Dendritic cell treated with granulocyte-macrophage colony-stimulating factor and Interleukin-4, amounts not matched to agents 40 ng/mL and 50 ng/mL, for 4 days (primary cell): ENCODE measurements around the gene ATXN1.
"Not testable (repeated sequence)": the region's sequence is repeated elsewhere in the genome, so short reads cannot be mapped to it uniquely, and the experiment has no call there.

Experiments used
- H3K27ac Mint-ChIP-seq: one replicate; pipeline ENCODE4 v1.8.0; 2022; ENCODE audit warnings: mild to moderate bottlenecking, mixed read lengths
- H3K27me3 Mint-ChIP-seq: one replicate; pipeline ENCODE4 v1.8.0; 2022; ENCODE audit warnings: mild to moderate bottlenecking, mixed read lengths
- H3K36me3 Mint-ChIP-seq: one replicate; pipeline ENCODE4 v1.8.0; 2022; ENCODE audit warnings: low read depth, mixed read lengths
- H3K4me1 Mint-ChIP-seq: one replicate; pipeline ENCODE4 v1.8.0; 2022; ENCODE audit warnings: low read depth, mixed read lengths
- H3K4me3 Mint-ChIP-seq: one replicate; pipeline ENCODE4 v1.8.0; 2022; ENCODE audit warnings: mild to moderate bottlenecking, moderate library complexity, mixed read lengths
- H3K9me3 Mint-ChIP-seq: one replicate; pipeline ENCODE4 v1.8.0; 2022; ENCODE audit warnings: mixed read lengths
- intact Hi-C: fragments of 100-400 bp; cut with micrococcal nuclease; formaldehyde crosslinking; loops from one replicate; pipeline ENCODE4 v1.15.0; 2022

ATXN1 gene

GRCh38 chr6:16621002-16621401 lies 140.3 kb downstream of the ATXN1 start:
- H3K9me3 Mint-ChIP-seq = no peaks in the 10 kb centered on the region
- H3K4me1 Mint-ChIP-seq = peaks cover 11% of the 10 kb centered on the region
- peaks cover 24% of the 10 kb centered on the region for H3K36me3 Mint-ChIP-seq
- H3K4me3 Mint-ChIP-seq = no peak overlapping the region
- no peak overlapping the region for H3K27ac Mint-ChIP-seq
- intact Hi-C loops = no loop called here
- no peaks in the 10 kb centered on the region for H3K27me3 Mint-ChIP-seq

DNA sequence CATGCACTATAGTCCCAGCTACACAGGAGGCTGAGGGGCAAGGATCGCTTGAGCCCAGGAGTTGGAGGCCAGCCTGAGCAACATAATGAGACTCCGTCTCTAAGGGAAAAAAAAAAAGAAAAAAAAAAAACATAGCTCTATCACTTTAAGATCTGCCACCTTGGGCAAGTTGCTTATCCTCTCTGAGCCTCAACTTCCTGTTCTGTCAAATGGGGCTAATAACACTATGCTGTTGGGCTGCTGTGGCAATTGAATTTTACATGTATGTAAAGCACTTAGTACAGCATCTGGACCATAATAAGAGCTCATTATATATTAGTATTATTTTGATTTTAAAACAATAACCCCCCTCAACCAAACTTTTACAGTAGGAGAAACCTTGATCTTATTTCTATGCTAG lies 141.5 kb downstream of the ATXN1 start:
- Mint-ChIP-seq H3K9me3 (no peaks in the 10 kb centered on the region), H3K27ac (no peak overlapping the region), H3K27me3 (no peaks in the 10 kb centered on the region), H3K4me3 (no peak overlapping the region), H3K4me1 (peaks cover 11% of the 10 kb centered on the region), H3K36me3 (peaks cover 25% of the 10 kb centered on the region)
- intact Hi-C loops = no loop called here

GRCh38 chr6:16618962-16619361 lies 142.3 kb downstream of the ATXN1 start:
- intact Hi-C loops = no loop called here
- H3K27me3 Mint-ChIP-seq = no peaks in the 10 kb centered on the region
- H3K27ac Mint-ChIP-seq = no peak overlapping the region
- H3K4me1 Mint-ChIP-seq = peaks cover 10% of the 10 kb centered on the region
- H3K36me3 Mint-ChIP-seq = peaks cover 29% of the 10 kb centered on the region
- H3K9me3 Mint-ChIP-seq = no peaks in the 10 kb centered on the region
- H3K4me3 Mint-ChIP-seq = no peak overlapping the region

DNA sequence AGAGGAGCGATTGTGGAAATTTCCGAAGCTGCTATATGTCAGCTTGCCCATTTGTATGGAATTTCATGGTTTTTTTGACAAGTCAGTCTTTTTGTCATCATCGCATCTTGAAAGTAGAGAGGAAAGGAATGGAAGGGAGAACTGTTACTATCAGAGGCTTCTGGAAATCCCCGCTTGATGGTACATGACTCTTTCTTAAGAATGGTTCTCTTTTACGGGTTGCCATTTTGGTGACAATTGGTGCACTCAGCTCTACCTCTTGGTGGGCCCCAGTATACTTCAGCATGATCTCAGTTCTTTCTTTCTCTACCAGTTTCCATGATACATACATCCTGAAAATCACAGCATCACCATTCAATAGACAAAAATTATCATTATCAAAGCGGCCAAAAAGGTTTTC lies 146.0 kb downstream of the ATXN1 start:
- H3K27ac Mint-ChIP-seq, H3K4me1 Mint-ChIP-seq, H3K9me3 Mint-ChIP-seq, H3K4me3 Mint-ChIP-seq, H3K27me3 Mint-ChIP-seq, intact Hi-C loops: not testable (repeated sequence)
- H3K36me3 Mint-ChIP-seq = peaks cover 39% of the 10 kb centered on the region

DNA sequence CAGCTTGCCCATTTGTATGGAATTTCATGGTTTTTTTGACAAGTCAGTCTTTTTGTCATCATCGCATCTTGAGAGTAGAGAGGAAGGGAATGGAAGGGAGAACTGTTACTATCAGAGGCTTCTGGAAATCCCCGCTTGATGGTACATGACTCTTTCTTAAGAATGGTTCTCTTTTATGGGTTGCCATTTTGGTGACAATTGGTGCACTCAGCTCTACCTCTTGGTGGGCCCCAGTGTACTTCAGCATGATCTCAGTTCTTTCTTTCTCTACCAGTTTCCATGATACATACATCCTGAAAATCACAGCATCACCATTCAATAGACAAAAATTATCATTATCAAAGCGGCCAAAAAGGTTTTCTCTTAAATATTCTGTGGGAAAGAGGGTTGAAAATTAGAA lies 147.1 kb downstream of the ATXN1 start:
- H3K27ac Mint-ChIP-seq, H3K4me3 Mint-ChIP-seq, H3K4me1 Mint-ChIP-seq, H3K27me3 Mint-ChIP-seq, intact Hi-C loops, H3K9me3 Mint-ChIP-seq: not testable (repeated sequence)
- peaks cover 50% of the 10 kb centered on the region for H3K36me3 Mint-ChIP-seq

DNA sequence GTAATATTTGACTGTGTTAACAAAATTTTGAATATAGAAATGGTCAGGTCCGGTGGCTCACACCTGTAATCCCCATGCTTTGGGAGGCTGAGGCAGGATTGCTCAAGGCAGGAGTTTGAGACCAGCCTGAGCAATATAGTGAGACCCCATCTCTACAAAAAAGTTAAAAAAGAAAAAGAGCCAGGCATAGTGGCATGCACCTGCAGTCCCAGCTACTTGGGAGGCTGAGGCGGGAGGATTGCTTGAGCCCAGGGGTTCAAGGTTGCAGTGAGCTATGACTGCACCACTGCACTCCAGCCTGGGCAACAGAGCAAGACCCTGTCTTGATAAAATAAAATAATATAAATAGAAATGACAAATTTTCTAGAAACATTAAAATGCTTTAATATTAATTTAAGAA lies 147.8 kb downstream of the ATXN1 start:
- H3K4me3 Mint-ChIP-seq, H3K27ac Mint-ChIP-seq: not testable (repeated sequence)
- H3K36me3 Mint-ChIP-seq = peaks cover 56% of the 10 kb centered on the region

GRCh38 chr6:16608444-16608843 lies 152.8 kb downstream of the ATXN1 start:
- intact Hi-C loops = no loop called here
- Mint-ChIP-seq H3K9me3 (no peaks in the 10 kb centered on the region), H3K36me3 (peaks cover 80% of the 10 kb centered on the region)

More for the DNA sequence above, 147.8 kb downstream of the ATXN1 start:
- H3K27me3 Mint-ChIP-seq, H3K4me1 Mint-ChIP-seq, H3K9me3 Mint-ChIP-seq, intact Hi-C loops: not testable (repeated sequence)

GRCh38 chr6:16602035-16602434 lies 159.2 kb downstream of the ATXN1 start:
- Mint-ChIP-seq H3K27me3 (no peaks in the 10 kb centered on the region), H3K4me1 (peaks cover under 1% of the 10 kb centered on the region), H3K36me3 (peaks cover 53% of the 10 kb centered on the region), H3K4me3 (no peak overlapping the region), H3K9me3 (no peaks in the 10 kb centered on the region), H3K27ac (no peak overlapping the region)
- intact Hi-C loops = no loop called here

More at GRCh38 chr6:16608444-16608843, 152.8 kb downstream of the ATXN1 start:
- Mint-ChIP-seq H3K27me3 (no peaks in the 10 kb centered on the region), H3K4me3 (no peak overlapping the region), H3K27ac (no peak overlapping the region), H3K4me1 (no peaks in the 10 kb centered on the region)

DNA sequence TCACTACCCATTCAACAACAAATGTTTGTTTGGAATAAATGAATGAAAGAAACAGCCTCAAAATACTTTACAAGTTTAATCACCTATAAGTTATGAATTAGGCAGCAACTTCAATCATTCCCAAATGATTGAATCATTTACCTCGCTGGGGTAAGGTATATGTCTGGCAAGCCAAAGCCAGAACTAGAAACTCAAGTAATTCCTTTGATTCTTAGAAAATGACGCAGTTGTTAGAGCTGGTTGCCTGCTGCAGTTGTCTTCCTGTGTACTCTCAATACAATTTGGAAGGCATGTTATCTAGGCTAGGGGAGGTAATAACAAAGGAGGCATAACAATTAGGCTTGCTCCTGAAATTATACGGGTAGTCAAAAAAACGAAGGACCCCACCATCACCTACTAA lies 160.6 kb downstream of the ATXN1 start:
- Mint-ChIP-seq H3K36me3 (peaks cover 49% of the 10 kb centered on the region), H3K4me3 (no peak overlapping the region), H3K27ac (no peak overlapping the region), H3K27me3 (no peaks in the 10 kb centered on the region), H3K4me1 (peaks cover 5% of the 10 kb centered on the region), H3K9me3 (no peaks in the 10 kb centered on the region)
- intact Hi-C loops = no loop called here

DNA sequence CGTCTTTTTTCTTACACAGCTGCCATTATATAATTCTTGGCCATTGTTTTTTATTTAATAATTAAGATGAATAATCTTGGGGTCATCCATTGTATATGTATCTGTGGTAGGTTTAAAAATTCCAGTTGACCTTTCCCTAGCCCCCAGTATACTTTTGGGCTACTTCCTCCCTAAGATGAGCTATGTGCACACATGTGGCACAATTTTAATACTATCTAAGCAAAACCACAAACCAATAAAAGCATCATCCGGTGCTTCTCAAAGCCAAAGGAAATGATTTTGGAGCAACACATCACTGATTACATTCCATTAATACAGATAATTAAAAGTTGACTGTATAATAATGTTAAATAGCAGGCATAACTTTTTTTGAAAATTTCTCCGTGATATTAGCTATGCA lies 161.2 kb downstream of the ATXN1 start:
- Mint-ChIP-seq H3K27me3 (no peaks in the 10 kb centered on the region), H3K4me1 (peaks cover 11% of the 10 kb centered on the region), H3K9me3 (no peaks in the 10 kb centered on the region), H3K27ac (no peak overlapping the region), H3K36me3 (peaks cover 53% of the 10 kb centered on the region), H3K4me3 (no peak overlapping the region)
- intact Hi-C loops = no loop called here

DNA sequence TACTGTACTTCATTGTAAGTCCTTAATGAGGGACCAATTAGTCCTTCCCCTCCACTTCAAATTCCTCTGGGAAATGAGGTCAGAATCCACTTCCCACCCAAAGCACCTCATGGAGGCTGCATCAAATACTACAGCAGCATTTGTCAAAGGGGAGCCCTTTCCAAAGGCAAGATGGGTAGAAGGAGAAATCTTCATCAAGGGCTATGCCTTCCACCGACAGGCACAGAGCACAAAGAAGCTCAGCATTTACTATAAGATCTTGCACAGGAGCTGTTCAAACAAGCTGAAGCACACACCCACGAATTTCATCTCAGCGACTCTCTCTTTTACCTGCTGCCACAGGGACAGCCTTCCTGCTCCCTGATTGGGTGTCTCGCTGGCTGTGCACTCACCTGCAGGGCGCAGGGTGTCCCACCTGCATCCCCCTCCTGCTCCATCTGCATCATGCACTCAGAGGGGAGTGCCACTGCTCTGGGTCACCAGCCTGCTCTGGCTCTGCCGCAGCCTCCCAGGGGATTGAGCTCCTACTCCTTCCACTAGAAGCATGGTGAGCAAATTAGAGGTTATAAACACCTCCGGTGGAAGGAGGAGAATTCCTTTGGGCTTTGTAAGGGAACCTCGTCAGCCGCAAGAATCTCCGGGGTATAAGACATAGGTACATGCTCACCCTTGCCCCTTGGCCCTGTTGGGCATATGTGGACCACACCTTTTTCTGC lies 164.5 kb downstream of the ATXN1 start:
- H3K4me3 Mint-ChIP-seq = no peak overlapping the region
- no peaks in the 10 kb centered on the region for H3K27me3 Mint-ChIP-seq
- intact Hi-C loops = no loop called here
- H3K27ac Mint-ChIP-seq = no peak overlapping the region
- peaks cover 26% of the 10 kb centered on the region for H3K4me1 Mint-ChIP-seq
- no peaks in the 10 kb centered on the region for H3K9me3 Mint-ChIP-seq
- H3K36me3 Mint-ChIP-seq = peaks cover 42% of the 10 kb centered on the region

- peaks cover 32% of the 10 kb centered on the region for H3K4me1 Mint-ChIP-seq
- H3K27me3 Mint-ChIP-seq = no peaks in the 10 kb centered on the region
- H3K9me3 Mint-ChIP-seq = no peaks in the 10 kb centered on the region
- H3K4me3 Mint-ChIP-seq = no peak overlapping the region
- peaks cover 41% of the 10 kb centered on the region for H3K36me3 Mint-ChIP-seq
- intact Hi-C loops = no loop called here
- no peak overlapping the region for H3K27ac Mint-ChIP-seq
Measured at GRCh38 chr6:16595514-16596120, 165.6 kb downstream of the ATXN1 start.

GRCh38 chr6:16594849-16595248 lies 166.4 kb downstream of the ATXN1 start:
- peaks cover 32% of the 10 kb centered on the region for H3K4me1 Mint-ChIP-seq
- H3K9me3 Mint-ChIP-seq = no peaks in the 10 kb centered on the region
- H3K4me3 Mint-ChIP-seq = no peak overlapping the region
- intact Hi-C loops = no loop called here
- H3K36me3 Mint-ChIP-seq = peaks cover 41% of the 10 kb centered on the region
- no peak overlapping the region for H3K27ac Mint-ChIP-seq
- no peaks in the 10 kb centered on the region for H3K27me3 Mint-ChIP-seq

DNA sequence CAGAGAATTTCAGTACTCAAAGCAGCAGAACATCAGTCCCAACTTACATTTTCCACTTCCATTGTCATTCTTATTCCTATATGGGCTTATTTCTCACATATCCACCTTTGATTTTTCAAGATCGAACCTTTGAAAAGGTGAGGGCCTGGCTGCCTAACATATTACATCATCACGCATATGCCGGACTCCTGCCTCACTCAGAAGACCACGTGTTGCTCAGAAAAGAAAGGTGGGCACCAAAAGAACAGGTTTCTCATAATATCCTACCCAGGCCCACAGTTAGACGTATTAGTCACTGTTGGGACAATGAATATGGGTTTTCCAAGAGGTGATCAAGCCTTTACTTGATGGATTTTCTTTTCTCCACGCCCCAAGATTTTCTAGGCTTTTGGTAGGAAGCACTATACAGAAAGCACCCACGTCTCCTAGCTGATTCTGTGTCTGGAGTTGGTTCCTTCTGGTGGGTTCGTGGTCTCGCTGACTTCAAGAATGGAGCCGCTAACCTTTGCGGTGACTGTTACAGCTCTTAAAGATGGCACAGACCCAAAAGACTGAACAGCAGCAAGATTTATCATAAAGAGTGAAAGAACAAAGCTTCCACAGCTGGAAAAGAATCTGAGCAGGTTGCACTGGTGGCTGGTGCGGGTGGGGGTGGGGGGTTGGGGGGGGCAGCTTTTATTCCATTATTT lies 168.9 kb downstream of the ATXN1 start:
- intact Hi-C loops = no loop called here
- peaks cover 41% of the 10 kb centered on the region for H3K36me3 Mint-ChIP-seq
- H3K4me1 Mint-ChIP-seq = peaks cover 48% of the 10 kb centered on the region
- peak overlapping the region; percentile 77 for H3K27ac Mint-ChIP-seq
- H3K27me3 Mint-ChIP-seq = no peaks in the 10 kb centered on the region
- H3K4me3 Mint-ChIP-seq = peak overlapping the region; percentile 51
- no peaks in the 10 kb centered on the region for H3K9me3 Mint-ChIP-seq
